Left colon (tissue), 2 donors: ENCODE results near the gene GLDC. TPM values are rescaled to one million over a fixed set of nuclear protein-coding genes. Genes with fewer than 3 reads are reported as not detected.

Source experiments
- ATAC-seq: fragments of 200-7000 bp; cut with Tn5 transposase; one replicate; pipeline ENCODE4 v1.9.1; 2020; ENCODE audit warnings: mild to moderate bottlenecking, moderate library complexity
- DNase-seq, 2 donors: peaks; one replicate each; pipeline ENCODE4 v3.0.0-alpha.2; 2020
- intact Hi-C, 2 donors: fragments of 100-400 bp; cut with DNase I in 1 of 2; cut with micrococcal nuclease in 1 of 2; formaldehyde crosslinking; loops; one replicate each; pipeline versions ENCODE4 v1.11.2 to v1.14.0; 2022; cut with DNase I, micrococcal nuclease
- total RNA-seq, 2 donors: library from RNA; stranded (reverse); fragmentation: NEBNext Ultra II Directional; extraction: Animal tissue kit (Norgen Biotek cat#: 25700); gene quantifications; one replicate each; pipeline ENCODE4 v1.2.1, GENCODE V29; 2021
- donor health status: DM: no; HTN: no; CAD: no.
- donor health status: DM: yes; HTN: yes; CAD: no.

Gene GLDC
- total RNA-seq, 2 donors from 2014 or later, result 0.70 to 2.2 TPM

GRCh38 chr9:6484210-6484609, 161.3 kb downstream of the GLDC start:
- intact Hi-C loops, result no loop called here
- DNase-seq (no peak), ATAC-seq (no peak)

Other genes with a start within 250 kb of the GLDC start
- gene UHRF2, start 232.5 kb downstream of the GLDC start, total RNA-seq, result 10 to 100 TPM; 28.5 to 29.1 TPM
- gene KDM4C, start 112.2 kb upstream of the GLDC start, total RNA-seq, result 10 to 100 TPM; 42.3 to 55.6 TPM